GM18858 (cell line): Measurements from ENCODE around the gene VAMP5.
"Not testable (repeated sequence)": the region's sequence is repeated elsewhere in the genome, so short reads cannot be mapped to it uniquely, and the experiment has no call there.

ENCODE experiments used
- ATAC-seq: cut with Tn5 transposase; IDR thresholded peaks from one replicate; pipeline ENCODE4 v1.9.1; 2021; ENCODE audit not compliant: unreplicated experiment

Gene VAMP5

GRCh38 chr2:85600951-85601770, 16.9 kb downstream of the VAMP5 start:
- ATAC-seq: no peak

GRCh38 chr2:85601771-85602475, 17.7 kb downstream of the VAMP5 start:
- ATAC-seq: peak; percentile 21

- ATAC-seq: peak; percentile 87
Measured at GRCh38 chr2:85602476-85603234, 18.4 kb downstream of the VAMP5 start, which contains the start of gene TMEM150A. Gene TMEM150A (minus strand): TSS chr2:85602698. CDS start chr2:85601948, 750 bp downstream.

GRCh38 chr2:85604133-85604444, 19.9 kb downstream of the VAMP5 start:
- ATAC-seq: not testable (repeated sequence)

- no peak for ATAC-seq
Measured at GRCh38 chr2:85604568-85605339, 20.5 kb downstream of the VAMP5 start.

GRCh38 chr2:85605406-85606115, 21.3 kb downstream of the VAMP5 start:
- no peak for ATAC-seq

- ATAC-seq: no peak
Measured at GRCh38 chr2:85606116-85606455, 21.9 kb downstream of the VAMP5 start.

- no peak for ATAC-seq
Measured at GRCh38 chr2:85607268-85608215, 23.3 kb downstream of the VAMP5 start.

- no peak for ATAC-seq
Measured at GRCh38 chr2:85611217-85611704, 27.0 kb downstream of the VAMP5 start.

GRCh38 chr2:85611705-85612587, 27.7 kb downstream of the VAMP5 start, which contains the start of gene C2orf68:
Gene C2orf68 (minus strand): TSS chr2:85612066. CDS start chr2:85611984, 82 bp downstream.
- ATAC-seq: peak; percentile 74

GRCh38 chr2:85613717-85614515, 29.7 kb downstream of the VAMP5 start:
- no peak for ATAC-seq

- not testable (repeated sequence) for ATAC-seq
Measured at GRCh38 chr2:85614757-85615156, 30.5 kb downstream of the VAMP5 start.

- ATAC-seq: no peak
Measured at GRCh38 chr2:85615413-85615728, 31.1 kb downstream of the VAMP5 start.

- ATAC-seq: not testable (repeated sequence)
Measured at GRCh38 chr2:85617723-85618122, 33.5 kb downstream of the VAMP5 start.

GRCh38 chr2:85619617-85620016, 35.4 kb downstream of the VAMP5 start:
- ATAC-seq: no peak

- no peak for ATAC-seq
Measured at GRCh38 chr2:85621338-85621737, 37.1 kb downstream of the VAMP5 start.

- no peak for ATAC-seq
Measured at GRCh38 chr2:85623991-85624390, 39.8 kb downstream of the VAMP5 start.
